Osteocyte (in vitro differentiated cells): ENCODE measurements around the gene MFSD11. TPM values are rescaled to one million over a fixed set of nuclear protein-coding genes. Genes with fewer than 3 reads are reported as not detected.
"Not testable (repeated sequence)": the region's sequence is repeated elsewhere in the genome, so short reads cannot be mapped to it uniquely, and the experiment has no call there.

ENCODE experiments used
- DNase-seq: peaks from one replicate; pipeline ENCODE4 v3.0.0; 2021; ENCODE audit warnings: mixed read lengths; ENCODE audit not compliant: unreplicated experiment; ENCODE audit errors: extremely low spot score
- H3K27ac Mint-ChIP-seq: one replicate; pipeline ENCODE4 v1.8.0; 2021; ENCODE audit warnings: mild to moderate bottlenecking, mixed read lengths; ENCODE audit not compliant: unreplicated experiment
- H3K27me3 Mint-ChIP-seq: one replicate; pipeline ENCODE4 v1.8.0; 2021; ENCODE audit warnings: mixed read lengths; ENCODE audit not compliant: unreplicated experiment
- H3K36me3 Mint-ChIP-seq: one replicate; pipeline ENCODE4 v1.8.0; 2021; ENCODE audit warnings: mixed read lengths; ENCODE audit not compliant: unreplicated experiment
- H3K4me1 Mint-ChIP-seq: one replicate; pipeline ENCODE4 v1.8.0; 2021; ENCODE audit warnings: mixed read lengths; ENCODE audit not compliant: unreplicated experiment
- H3K4me3 Mint-ChIP-seq: one replicate; pipeline ENCODE4 v1.8.0; 2021; ENCODE audit warnings: mild to moderate bottlenecking, moderate library complexity, mixed read lengths; ENCODE audit not compliant: unreplicated experiment
- H3K9me3 Mint-ChIP-seq: one replicate; pipeline ENCODE4 v1.8.0; 2021; ENCODE audit warnings: mixed read lengths; ENCODE audit not compliant: unreplicated experiment
- total RNA-seq: library from RNA; stranded (reverse); gene quantifications from 2 replicates; pipeline ENCODE4 v1.2.1, GENCODE V29; 2021
- TF ChIP-seq, protein P1 (sequence below): fragments of 200-600 bp; sonication (generic); IDR thresholded peaks from 2 replicates; pipeline ENCODE4 v1.5.0; 2021; ENCODE audit warnings: antibody characterized with exemption, mild to moderate bottlenecking, moderate library complexity

The MFSD11 gene
- total RNA-seq, 1 donor from 2014 or later: 33.0 TPM

GRCh38 chr17:76740329-76741118 lies 2.6 kb downstream of the MFSD11 start:
- Mint-ChIP-seq H3K4me3 (no peak overlapping the region), H3K9me3 (no peaks in the 10 kb centered on the region), H3K27me3 (no peaks in the 10 kb centered on the region), H3K4me1 (peaks cover 29% of the 10 kb centered on the region), H3K27ac (peak overlapping the region; percentile 38), H3K36me3 (peaks cover 28% of the 10 kb centered on the region)
- DNase-seq: no peak
- TF ChIP-seq, protein P1, sequence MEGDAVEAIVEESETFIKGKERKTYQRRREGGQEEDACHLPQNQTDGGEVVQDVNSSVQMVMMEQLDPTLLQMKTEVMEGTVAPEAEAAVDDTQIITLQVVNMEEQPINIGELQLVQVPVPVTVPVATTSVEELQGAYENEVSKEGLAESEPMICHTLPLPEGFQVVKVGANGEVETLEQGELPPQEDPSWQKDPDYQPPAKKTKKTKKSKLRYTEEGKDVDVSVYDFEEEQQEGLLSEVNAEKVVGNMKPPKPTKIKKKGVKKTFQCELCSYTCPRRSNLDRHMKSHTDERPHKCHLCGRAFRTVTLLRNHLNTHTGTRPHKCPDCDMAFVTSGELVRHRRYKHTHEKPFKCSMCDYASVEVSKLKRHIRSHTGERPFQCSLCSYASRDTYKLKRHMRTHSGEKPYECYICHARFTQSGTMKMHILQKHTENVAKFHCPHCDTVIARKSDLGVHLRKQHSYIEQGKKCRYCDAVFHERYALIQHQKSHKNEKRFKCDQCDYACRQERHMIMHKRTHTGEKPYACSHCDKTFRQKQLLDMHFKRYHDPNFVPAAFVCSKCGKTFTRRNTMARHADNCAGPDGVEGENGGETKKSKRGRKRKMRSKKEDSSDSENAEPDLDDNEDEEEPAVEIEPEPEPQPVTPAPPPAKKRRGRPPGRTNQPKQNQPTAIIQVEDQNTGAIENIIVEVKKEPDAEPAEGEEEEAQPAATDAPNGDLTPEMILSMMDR: no peak

DNA sequence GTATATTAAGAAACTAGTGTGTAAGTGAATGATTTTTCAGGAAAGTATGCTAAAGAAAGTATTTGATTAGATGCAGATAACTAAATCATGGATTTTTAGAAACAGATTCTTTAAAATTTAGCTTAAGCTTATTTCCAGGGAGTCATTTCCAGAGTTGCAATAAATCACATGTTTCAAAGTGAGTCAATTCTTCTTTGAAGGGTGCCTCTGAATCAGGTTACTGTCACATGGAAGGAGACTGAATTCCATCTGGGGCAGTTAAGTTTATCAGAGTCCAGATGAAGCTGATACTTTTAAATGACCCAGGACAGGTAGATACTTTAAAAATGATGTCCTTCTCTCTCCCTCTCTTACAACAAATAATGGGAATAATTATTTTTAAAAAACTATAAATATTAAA lies 5.0 kb downstream of the MFSD11 start:
- Mint-ChIP-seq H3K27ac (no peak overlapping the region), H3K4me3 (no peak overlapping the region), H3K9me3 (no peaks in the 10 kb centered on the region), H3K36me3 (peaks cover 32% of the 10 kb centered on the region), H3K27me3 (no peaks in the 10 kb centered on the region), H3K4me1 (peaks cover 25% of the 10 kb centered on the region)
- DNase-seq: no peak
- TF ChIP-seq, protein P1: no peak

GRCh38 chr17:76744747-76745146 lies 6.8 kb downstream of the MFSD11 start:
- Mint-ChIP-seq H3K4me3 (no peak overlapping the region), H3K27ac (no peak overlapping the region)
- DNase-seq: no peak

DNA sequence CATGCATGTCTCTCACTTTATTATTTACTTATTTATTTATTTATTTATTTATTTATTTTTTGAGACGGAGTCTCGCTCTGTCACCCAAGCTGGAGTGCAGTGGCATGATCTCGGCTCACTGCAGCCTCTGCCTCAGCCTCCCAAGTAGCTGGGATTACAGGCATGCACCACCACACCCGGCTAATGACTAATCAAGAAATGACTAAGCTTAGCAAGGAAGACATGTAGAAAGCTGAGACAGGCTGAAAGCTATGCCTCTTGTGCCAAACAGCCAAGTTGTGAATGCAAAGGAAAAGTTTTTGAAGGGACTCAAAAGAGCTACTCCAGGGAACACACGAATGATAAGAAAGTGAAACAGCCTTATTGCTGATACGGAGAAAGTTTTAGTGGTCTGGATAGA lies 7.9 kb downstream of the MFSD11 start:
- DNase-seq, H3K27me3 Mint-ChIP-seq, H3K4me1 Mint-ChIP-seq, H3K4me3 Mint-ChIP-seq, H3K9me3 Mint-ChIP-seq, H3K27ac Mint-ChIP-seq: not testable (repeated sequence)
- H3K36me3 Mint-ChIP-seq: peaks cover 32% of the 10 kb centered on the region

More at GRCh38 chr17:76744747-76745146, 6.8 kb downstream of the MFSD11 start:
- Mint-ChIP-seq H3K4me1 (peaks cover 10% of the 10 kb centered on the region), H3K27me3 (no peaks in the 10 kb centered on the region), H3K36me3 (peaks cover 32% of the 10 kb centered on the region), H3K9me3 (no peaks in the 10 kb centered on the region)
- TF ChIP-seq, protein P1: no peak

GRCh38 chr17:76747716-76748363 lies 9.9 kb downstream of the MFSD11 start:
- H3K27ac Mint-ChIP-seq: no peak overlapping the region
- H3K36me3 Mint-ChIP-seq: peaks cover 26% of the 10 kb centered on the region

More at GRCh38 chr17:76747716-76748363, 9.9 kb downstream of the MFSD11 start:
- Mint-ChIP-seq H3K4me3 (no peak overlapping the region), H3K27me3 (no peaks in the 10 kb centered on the region), H3K4me1 (no peaks in the 10 kb centered on the region), H3K9me3 (no peaks in the 10 kb centered on the region)
- DNase-seq: no peak
- TF ChIP-seq, protein P1: no peak
